Esophagus squamous epithelium (tissue), 4 donors: ENCODE data around the gene SMIM14. TPM values are rescaled to one million over a fixed set of nuclear protein-coding genes. Genes with fewer than 3 reads are reported as not detected.

ENCODE experiments used
- small RNA-seq, 4 donors: library from RNA; depleted of rRNA; stranded (forward); fragments of <200 nt; gene quantifications; one replicate each; pipeline ENCODE3, GENCODE V24; 2016
- total RNA-seq, 4 donors: library from RNA; depleted of rRNA; stranded (reverse); fragments of >200 nt; gene quantifications; one replicate each; pipeline ENCODE4 v1.1.0, GENCODE V29; 2016

SMIM14 gene
- total RNA-seq, 4 donors from 2014 or later: 13.2 to 47.2 (median 25.8) TPM

Small RNA genes lying within 50 kb of the gene (small RNA-seq; reads per million reads assigned to genes)
- gene RNU7-11P: 0 reads per million in 4 donors

Other genes with a start within 250 kb of the SMIM14 start
- gene KLB, start 231.9 kb downstream of the SMIM14 start, total RNA-seq: under 1 TPM in 3 of 4 donors, not detected in 1; 0.34 to 0.48 (median 0.38) TPM
- 1,000 to 10,000 TPM; 2,242 to 7,905 (median 4,182) TPM for gene RPL9, start 179.9 kb downstream of the SMIM14 start, total RNA-seq
- gene LIAS, start 179.8 kb downstream of the SMIM14 start, total RNA-seq: 10 to 100 TPM in 3 of 4 donors, 1 to 10 TPM in 1; 9.1 to 17.8 (median 13.1) TPM
- gene UGDH, start 111.4 kb downstream of the SMIM14 start, total RNA-seq: 100 to 1,000 TPM in 2 of 4 donors, 10 to 100 TPM in 2; 55.2 to 188 (median 98.0) TPM
- gene UBE2K, start 59.3 kb upstream of the SMIM14 start, total RNA-seq: 10 to 100 TPM; 28.1 to 37.6 (median 35.3) TPM